Measurements from ENCODE around the gene VEZF1.

- TF ChIP-seq POLR2AphosphoS5 (IDR thresholded peaks at IDR 0.05) (no peak), EP300 (IDR thresholded peaks at IDR 0.05) (no peak)
- TF ChIP-seq, protein P1, sequence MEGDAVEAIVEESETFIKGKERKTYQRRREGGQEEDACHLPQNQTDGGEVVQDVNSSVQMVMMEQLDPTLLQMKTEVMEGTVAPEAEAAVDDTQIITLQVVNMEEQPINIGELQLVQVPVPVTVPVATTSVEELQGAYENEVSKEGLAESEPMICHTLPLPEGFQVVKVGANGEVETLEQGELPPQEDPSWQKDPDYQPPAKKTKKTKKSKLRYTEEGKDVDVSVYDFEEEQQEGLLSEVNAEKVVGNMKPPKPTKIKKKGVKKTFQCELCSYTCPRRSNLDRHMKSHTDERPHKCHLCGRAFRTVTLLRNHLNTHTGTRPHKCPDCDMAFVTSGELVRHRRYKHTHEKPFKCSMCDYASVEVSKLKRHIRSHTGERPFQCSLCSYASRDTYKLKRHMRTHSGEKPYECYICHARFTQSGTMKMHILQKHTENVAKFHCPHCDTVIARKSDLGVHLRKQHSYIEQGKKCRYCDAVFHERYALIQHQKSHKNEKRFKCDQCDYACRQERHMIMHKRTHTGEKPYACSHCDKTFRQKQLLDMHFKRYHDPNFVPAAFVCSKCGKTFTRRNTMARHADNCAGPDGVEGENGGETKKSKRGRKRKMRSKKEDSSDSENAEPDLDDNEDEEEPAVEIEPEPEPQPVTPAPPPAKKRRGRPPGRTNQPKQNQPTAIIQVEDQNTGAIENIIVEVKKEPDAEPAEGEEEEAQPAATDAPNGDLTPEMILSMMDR (IDR thresholded peaks at IDR 0.05): no peak
Measured at GRCh38 chr17:57947369-57947768, 40.7 kb downstream of the VEZF1 start.
